Measurements from ENCODE around the gene METTL1. TPM values are rescaled to one million over a fixed set of nuclear protein-coding genes. Genes with fewer than 3 reads are reported as not detected.
"Not testable (repeated sequence)": the region's sequence is repeated elsewhere in the genome, so short reads cannot be mapped to it uniquely, and the experiment has no call there.

The METTL1 gene
- total RNA-seq, 1 donor from 2014 or later = 10.6 TPM

DNA sequence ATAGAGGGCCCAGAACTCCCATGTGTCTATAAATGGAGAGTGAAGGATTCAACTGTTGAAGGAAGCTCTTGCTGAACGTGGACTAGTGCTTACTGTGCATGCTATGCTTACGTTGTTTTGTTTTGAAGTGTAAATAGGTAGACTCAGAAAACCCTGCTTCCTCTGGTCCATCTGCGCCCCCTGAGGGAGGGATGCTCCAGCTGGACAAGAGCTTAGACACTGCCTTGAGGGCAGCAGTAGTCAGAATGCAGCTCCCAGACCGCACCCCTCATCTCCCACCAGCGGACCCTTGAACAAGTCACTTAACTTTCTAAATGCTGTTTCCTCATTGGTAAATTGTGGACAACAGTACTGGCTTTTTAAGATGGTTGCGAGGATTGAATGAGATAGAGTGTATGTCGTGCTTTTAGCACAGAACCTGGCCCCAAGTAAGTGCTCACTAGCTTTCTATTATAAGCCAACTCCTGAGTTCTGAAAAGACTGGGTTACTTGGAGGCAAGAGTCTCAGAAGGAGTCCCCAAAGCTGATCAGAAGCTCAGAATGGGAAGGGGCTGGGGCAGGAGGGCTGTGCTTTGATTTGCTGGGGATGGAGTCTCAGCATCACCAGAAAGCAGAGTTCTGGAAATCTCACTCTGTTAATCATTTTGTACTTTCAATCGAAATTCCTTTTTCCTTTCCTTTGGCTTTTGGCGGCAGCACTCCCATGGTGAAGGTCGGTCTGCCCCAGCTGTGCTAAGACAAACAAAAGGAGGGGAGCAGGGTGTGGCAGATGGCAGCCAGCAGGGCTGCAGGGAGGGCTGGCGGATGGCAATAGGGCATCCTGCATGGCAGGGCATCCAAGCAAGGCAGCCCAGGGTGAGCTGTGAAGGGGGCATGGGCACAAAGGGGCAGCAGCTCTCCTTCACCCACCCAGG, 48.9 kb downstream of the METTL1 start:
- no peak for DNase-seq (ENCODE audit: low spot score)
- Mint-ChIP-seq H3K9me3 (ENCODE audit: unreplicated experiment) (peaks cover under 1% of the 10 kb centered on the region), H3K4me1 (ENCODE audit: unreplicated experiment) (peaks cover 25% of the 10 kb centered on the region)

DNA sequence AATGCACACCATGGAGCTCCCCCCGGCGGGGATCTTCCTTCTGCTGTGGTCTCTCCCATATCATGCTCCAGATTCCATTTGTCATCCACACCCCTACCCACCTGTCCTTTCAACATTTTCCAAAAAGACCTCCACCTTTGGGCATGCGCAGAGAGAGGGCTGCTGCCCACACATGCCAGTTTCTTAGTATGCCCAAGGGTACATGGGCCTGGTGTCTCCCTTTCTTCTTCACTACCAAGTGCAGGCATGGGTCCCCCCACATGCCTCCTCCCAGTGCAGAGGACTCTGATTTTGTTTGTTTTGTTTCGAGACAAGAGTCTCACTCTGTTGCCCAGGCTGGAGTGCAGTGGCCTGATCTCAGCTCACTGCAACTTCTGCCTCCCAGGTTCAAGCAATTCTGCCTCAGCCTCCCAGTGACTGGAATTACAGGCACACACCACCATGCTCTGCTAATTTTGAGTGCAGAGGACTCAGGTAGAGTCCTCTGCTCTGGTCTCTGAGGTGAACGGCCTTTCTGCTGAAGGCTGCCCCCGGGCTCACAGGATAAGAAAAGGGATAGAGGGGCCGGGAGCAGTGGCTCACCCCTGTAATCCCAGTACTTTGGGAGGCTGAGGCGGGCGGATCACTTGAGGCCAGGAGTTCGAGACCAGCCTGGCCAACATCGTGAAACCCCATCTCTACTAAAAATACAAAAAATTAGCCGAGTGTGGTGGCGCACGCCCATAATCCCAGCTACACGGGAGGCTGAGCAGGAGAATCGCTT, 49.9 kb downstream of the METTL1 start:
- peak overlapping the region; percentile 4 for H3K4me3 Mint-ChIP-seq (ENCODE audit: unreplicated experiment)
- not testable (repeated sequence) for DNase-seq (ENCODE audit: low spot score); H3K9me3 Mint-ChIP-seq (ENCODE audit: unreplicated experiment); H3K27ac Mint-ChIP-seq (ENCODE audit: unreplicated experiment)
- H3K27me3 Mint-ChIP-seq (ENCODE audit: unreplicated experiment) = peaks cover 16% of the 10 kb centered on the region
- H3K36me3 Mint-ChIP-seq (ENCODE audit: low read depth, unreplicated experiment) = peaks cover 41% of the 10 kb centered on the region
- H3K4me1 Mint-ChIP-seq (ENCODE audit: unreplicated experiment) = peaks cover 22% of the 10 kb centered on the region

More for the DNA sequence above, 48.9 kb downstream of the METTL1 start:
- H3K36me3 Mint-ChIP-seq (ENCODE audit: low read depth, unreplicated experiment) = peaks cover 41% of the 10 kb centered on the region
- TF ChIP-seq, protein P1, sequence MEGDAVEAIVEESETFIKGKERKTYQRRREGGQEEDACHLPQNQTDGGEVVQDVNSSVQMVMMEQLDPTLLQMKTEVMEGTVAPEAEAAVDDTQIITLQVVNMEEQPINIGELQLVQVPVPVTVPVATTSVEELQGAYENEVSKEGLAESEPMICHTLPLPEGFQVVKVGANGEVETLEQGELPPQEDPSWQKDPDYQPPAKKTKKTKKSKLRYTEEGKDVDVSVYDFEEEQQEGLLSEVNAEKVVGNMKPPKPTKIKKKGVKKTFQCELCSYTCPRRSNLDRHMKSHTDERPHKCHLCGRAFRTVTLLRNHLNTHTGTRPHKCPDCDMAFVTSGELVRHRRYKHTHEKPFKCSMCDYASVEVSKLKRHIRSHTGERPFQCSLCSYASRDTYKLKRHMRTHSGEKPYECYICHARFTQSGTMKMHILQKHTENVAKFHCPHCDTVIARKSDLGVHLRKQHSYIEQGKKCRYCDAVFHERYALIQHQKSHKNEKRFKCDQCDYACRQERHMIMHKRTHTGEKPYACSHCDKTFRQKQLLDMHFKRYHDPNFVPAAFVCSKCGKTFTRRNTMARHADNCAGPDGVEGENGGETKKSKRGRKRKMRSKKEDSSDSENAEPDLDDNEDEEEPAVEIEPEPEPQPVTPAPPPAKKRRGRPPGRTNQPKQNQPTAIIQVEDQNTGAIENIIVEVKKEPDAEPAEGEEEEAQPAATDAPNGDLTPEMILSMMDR (IDR thresholded peaks at IDR 0.05; ENCODE audit: unreplicated experiment) = no peak
- H3K27ac Mint-ChIP-seq (ENCODE audit: unreplicated experiment) = no peak overlapping the region
- peaks cover 19% of the 10 kb centered on the region for H3K27me3 Mint-ChIP-seq (ENCODE audit: unreplicated experiment)
- H3K4me3 Mint-ChIP-seq (ENCODE audit: unreplicated experiment) = peak overlapping the region; percentile 7

DNA sequence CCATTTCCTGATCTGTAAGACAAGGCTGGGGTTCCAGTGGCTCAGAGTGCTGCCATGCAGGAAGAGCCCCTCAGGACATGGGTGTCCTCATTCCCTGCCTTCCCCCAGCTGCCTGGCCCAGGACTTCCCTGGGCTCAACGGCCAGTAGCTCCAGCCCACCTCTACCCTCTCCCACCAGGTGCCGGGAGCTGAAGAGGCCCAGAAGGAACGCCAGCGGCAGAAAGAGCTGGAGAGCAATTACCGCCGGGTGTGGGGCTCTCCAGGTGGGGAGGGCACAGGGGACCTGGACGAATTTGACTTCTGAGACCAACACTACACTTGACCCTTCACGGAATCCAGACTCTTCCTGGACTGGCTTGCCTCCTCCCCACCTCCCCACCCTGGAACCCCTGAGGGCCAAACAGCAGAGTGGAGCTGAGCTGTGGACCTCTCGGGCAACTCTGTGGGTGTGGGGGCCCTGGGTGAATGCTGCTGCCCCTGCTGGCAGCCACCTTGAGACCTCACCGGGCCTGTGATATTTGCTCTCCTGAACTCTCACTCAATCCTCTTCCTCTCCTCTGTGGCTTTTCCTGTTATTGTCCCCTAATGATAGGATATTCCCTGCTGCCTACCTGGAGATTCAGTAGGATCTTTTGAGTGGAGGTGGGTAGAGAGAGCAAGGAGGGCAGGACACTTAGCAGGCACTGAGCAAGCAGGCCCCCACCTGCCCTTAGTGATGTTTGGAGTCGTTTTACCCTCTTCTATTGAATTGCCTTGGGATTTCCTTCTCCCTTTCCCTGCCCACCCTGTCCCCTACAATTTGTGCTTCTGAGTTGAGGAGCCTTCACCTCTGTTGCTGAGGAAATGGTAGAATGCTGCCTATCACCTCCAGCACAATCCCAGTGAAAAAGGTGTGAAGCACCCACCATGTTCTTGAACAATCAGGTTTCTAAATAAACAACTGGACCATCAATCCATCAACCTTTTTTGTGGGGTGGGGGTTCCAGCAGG, 51.0 kb downstream of the METTL1 start:
- Mint-ChIP-seq H3K4me3 (ENCODE audit: unreplicated experiment) (no peak overlapping the region), H3K9me3 (ENCODE audit: unreplicated experiment) (no peaks in the 10 kb centered on the region), H3K4me1 (ENCODE audit: unreplicated experiment) (peaks cover 19% of the 10 kb centered on the region), H3K36me3 (ENCODE audit: low read depth, unreplicated experiment) (peaks cover 42% of the 10 kb centered on the region), H3K27ac (ENCODE audit: unreplicated experiment) (no peak overlapping the region), H3K27me3 (ENCODE audit: unreplicated experiment) (peaks cover 16% of the 10 kb centered on the region)
- TF ChIP-seq, protein P1 (IDR thresholded peaks at IDR 0.05; ENCODE audit: unreplicated experiment) = no peak
- no peak for DNase-seq (ENCODE audit: low spot score)

DNA sequence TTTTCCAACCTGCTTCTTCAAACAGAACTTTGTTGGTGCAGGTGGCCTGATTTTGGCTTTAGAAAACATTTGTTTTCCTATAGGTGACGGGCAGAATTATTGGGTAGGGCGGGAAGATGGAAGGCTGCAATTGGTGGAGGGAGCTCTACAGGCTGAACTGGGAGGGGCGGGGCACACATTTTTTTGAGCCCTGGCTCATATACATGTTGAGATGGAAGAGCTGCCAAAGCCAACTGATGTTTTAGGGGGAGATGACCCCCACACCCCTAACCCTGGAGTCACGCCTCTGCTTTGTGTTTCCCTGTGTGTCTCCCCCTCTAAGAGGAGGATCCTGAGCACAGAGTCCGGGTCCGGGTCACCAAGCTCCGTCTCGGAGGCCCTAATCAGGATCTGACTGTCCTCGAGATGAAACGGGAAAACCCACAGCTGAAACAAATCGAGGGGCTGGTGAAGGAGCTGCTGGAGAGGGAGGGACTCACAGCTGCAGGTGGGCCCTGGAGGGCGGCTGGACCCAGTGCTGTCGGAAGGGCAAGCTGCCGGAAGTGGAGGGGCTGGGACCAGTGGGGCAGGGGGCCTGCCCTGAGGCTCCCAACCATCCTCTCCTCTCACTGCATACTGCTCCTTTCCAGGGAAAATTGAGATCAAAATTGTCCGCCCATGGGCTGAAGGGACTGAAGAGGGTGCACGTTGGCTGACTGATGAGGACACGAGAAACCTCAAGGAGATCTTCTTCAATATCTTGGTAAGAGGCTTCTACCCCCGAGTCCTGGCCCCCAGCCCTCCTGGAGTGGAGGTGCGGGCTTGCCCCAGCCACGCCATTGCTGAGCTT, 51.9 kb downstream of the METTL1 start:
- TF ChIP-seq, protein P1 (IDR thresholded peaks at IDR 0.05; ENCODE audit: unreplicated experiment) = no peak
- peaks cover 45% of the 10 kb centered on the region for H3K36me3 Mint-ChIP-seq (ENCODE audit: low read depth, unreplicated experiment)
- peaks cover 19% of the 10 kb centered on the region for H3K4me1 Mint-ChIP-seq (ENCODE audit: unreplicated experiment)
- no peaks in the 10 kb centered on the region for H3K9me3 Mint-ChIP-seq (ENCODE audit: unreplicated experiment)
- no peak for DNase-seq (ENCODE audit: low spot score)
- H3K27me3 Mint-ChIP-seq (ENCODE audit: unreplicated experiment) = peaks cover 14% of the 10 kb centered on the region
- peak overlapping the region; percentile 66 for H3K4me3 Mint-ChIP-seq (ENCODE audit: unreplicated experiment)
- peak overlapping the region; percentile 8 for H3K27ac Mint-ChIP-seq (ENCODE audit: unreplicated experiment)

Data from endothelial cell (in vitro differentiated cells).